LNCAP (cell line): ENCODE data around the gene MINAR1.
A peak's percentile ranks its signal among the peaks of the same experiment; 100 is the strongest.

Experiments used
- CTCF ChIP-seq: fragments of 450-650 bp; IDR thresholded peaks from 2 replicates; pipeline ENCODE4 v1.5.1; 2017; ENCODE audit warnings: mild to moderate bottlenecking

MINAR1 gene

GRCh38 chr15:79431636-79432344, at the start of gene MINAR1:
MINAR1 (plus strand) TSS chr15:79432336; CDS start chr15:79456148, 23,812 bp downstream.
- TF ChIP-seq CTCF: peak; percentile 47

- TF ChIP-seq CTCF: no peak
Measured at GRCh38 chr15:79394231-79394630, 37.9 kb upstream of the MINAR1 start.

- no peak for TF ChIP-seq CTCF
Measured at GRCh38 chr15:79396850-79397249, 35.3 kb upstream of the MINAR1 start.

- no peak for TF ChIP-seq CTCF
Measured at GRCh38 chr15:79397269-79397910, 34.7 kb upstream of the MINAR1 start.

- no peak for TF ChIP-seq CTCF
Measured at GRCh38 chr15:79399606-79400005, 32.5 kb upstream of the MINAR1 start.

GRCh38 chr15:79400650-79401049, 31.5 kb upstream of the MINAR1 start:
- TF ChIP-seq CTCF: no peak

- no peak for TF ChIP-seq CTCF
Measured at GRCh38 chr15:79401301-79401700, 30.8 kb upstream of the MINAR1 start.
